Right atrium auricular region (tissue), 2 donors: ENCODE data around the gene PDCD2L. TPM values are rescaled to one million over a fixed set of nuclear protein-coding genes. Genes with fewer than 3 reads are reported as not detected.

Experiments
- DNase-seq: peaks from one replicate; pipeline ENCODE4 v3.0.0-alpha.2; 2019; ENCODE audit warnings: low spot score
- H3K27ac ChIP-seq, 2 donors: fragments of 200-600 bp; sonication (generic); 1 replicate in 1 of 2; 2 replicates in 1 of 2; pipeline ENCODE4 v1.5.1; 2016 to 2019
- H3K27me3 ChIP-seq, 2 donors: fragments of 200-600 bp; sonication (generic); one replicate each; pipeline versions ENCODE4 v1.5.1 to v1.6.0; 2017 to 2019
- H3K36me3 ChIP-seq: fragments of 200-600 bp; sonication (generic); one replicate; pipeline ENCODE4 v1.5.1; 2016
- H3K4me1 ChIP-seq, 2 donors: fragments of 200-600 bp; sonication (generic); one replicate each; pipeline versions ENCODE4 v1.5.1 to v1.6.0; 2017 to 2019
- H3K4me3 ChIP-seq, 2 donors: fragments of 200-600 bp; sonication (generic); 1 replicate in 1 of 2; 2 replicates in 1 of 2; pipeline ENCODE4 v1.5.1; 2017 to 2019; ENCODE audit warnings: mild to moderate bottlenecking in 1 of 2, moderate library complexity in 1 of 2
- H3K9me3 ChIP-seq, 2 donors: fragments of 200-600 bp; sonication (generic); one replicate each; pipeline ENCODE4 v1.5.1; 2019
- CTCF ChIP-seq, 2 donors: fragments of 200-600 bp; sonication (generic); IDR thresholded peaks; one replicate each; pipeline ENCODE4 v1.5.1; 2019; ENCODE audit warnings: antibody characterized with exemption in 2 of 2
- total RNA-seq, 2 donors: library from RNA; depleted of rRNA; stranded (reverse); fragments of >200 nt; gene quantifications; one replicate each; pipeline ENCODE4 v1.1.0, GENCODE V29; 2016

The PDCD2L gene, protein sequence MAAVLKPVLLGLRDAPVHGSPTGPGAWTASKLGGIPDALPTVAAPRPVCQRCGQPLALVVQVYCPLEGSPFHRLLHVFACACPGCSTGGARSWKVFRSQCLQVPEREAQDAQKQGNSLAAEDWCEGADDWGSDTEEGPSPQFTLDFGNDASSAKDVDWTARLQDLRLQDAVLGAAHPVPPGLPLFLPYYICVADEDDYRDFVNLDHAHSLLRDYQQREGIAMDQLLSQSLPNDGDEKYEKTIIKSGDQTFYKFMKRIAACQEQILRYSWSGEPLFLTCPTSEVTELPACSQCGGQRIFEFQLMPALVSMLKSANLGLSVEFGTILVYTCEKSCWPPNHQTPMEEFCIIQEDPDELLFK
- total RNA-seq: 10 to 100 TPM in 1 of 2 donors, 1 to 10 TPM in 1; 9.5 to 14.0 TPM

- Histone ChIP-seq H3K4me1 (peaks cover 0 to 7% of the 10 kb centered on the region in 2 donors), H3K27ac (peak within 1 kb of the TSS; percentile 49 to 63)
- peak; percentile 88 for DNase-seq
Measured at GRCh38 chr19:34404109-34404909, at the start of gene PDCD2L. PDCD2L (plus strand) TSS chr19:34404399; CDS start chr19:34404431, 32 bp downstream.

GRCh38 chr19:34355201-34355600 is 49.0 kb upstream of the PDCD2L start:
- H3K27me3 ChIP-seq: no peaks in the 10 kb centered on the region
- H3K27ac ChIP-seq: no peak overlapping the region
- peaks cover 36% of the 10 kb centered on the region for H3K36me3 ChIP-seq
- TF ChIP-seq CTCF (IDR thresholded peaks at IDR 0.05): no peak
- no peak overlapping the region for H3K4me3 ChIP-seq
- peaks cover 0 to 15% of the 10 kb centered on the region in 2 donors for H3K4me1 ChIP-seq
- H3K9me3 ChIP-seq: no peaks in the 10 kb centered on the region
- no peak for DNase-seq

More at GRCh38 chr19:34404109-34404909, at the start of gene PDCD2L:
- Histone ChIP-seq H3K36me3 (peaks cover 20% of the 10 kb centered on the region), H3K9me3 (no peaks in the 10 kb centered on the region), H3K4me3 (peak within 1 kb of the TSS; percentile 85), H3K27me3 (no peaks in the 10 kb centered on the region)
- no peak for TF ChIP-seq CTCF (IDR thresholded peaks at IDR 0.05)

- TF ChIP-seq CTCF (IDR thresholded peaks at IDR 0.05): no peak
- no peak overlapping the region for H3K4me3 ChIP-seq
- no peak for DNase-seq
- H3K36me3 ChIP-seq: peaks cover 27% of the 10 kb centered on the region
- peaks cover 0 to 15% of the 10 kb centered on the region in 2 donors for H3K4me1 ChIP-seq
- no peak overlapping the region for H3K27ac ChIP-seq
- H3K9me3 ChIP-seq: no peaks in the 10 kb centered on the region
- no peaks in the 10 kb centered on the region for H3K27me3 ChIP-seq
Measured at GRCh38 chr19:34356875-34357274, 47.3 kb upstream of the PDCD2L start.

- H3K9me3 ChIP-seq: no peaks in the 10 kb centered on the region
- no peak overlapping the region for H3K27ac ChIP-seq
- H3K27me3 ChIP-seq: no peaks in the 10 kb centered on the region
- peaks cover 0 to 15% of the 10 kb centered on the region in 2 donors for H3K4me1 ChIP-seq
- no peak overlapping the region for H3K4me3 ChIP-seq
- DNase-seq: no peak
- TF ChIP-seq CTCF (IDR thresholded peaks at IDR 0.05): no peak
- H3K36me3 ChIP-seq: peaks cover 22% of the 10 kb centered on the region
Measured at GRCh38 chr19:34357431-34357830, 46.8 kb upstream of the PDCD2L start.

- Histone ChIP-seq H3K27me3 (no peaks in the 10 kb centered on the region), H3K4me1 (peaks cover 0 to 19% of the 10 kb centered on the region in 2 donors), H3K9me3 (no peaks in the 10 kb centered on the region), H3K4me3 (peak overlapping the region; percentile 33 to 53), H3K36me3 (peaks cover 10% of the 10 kb centered on the region), H3K27ac (peak overlapping the region; percentile 82 to 88)
- peak; percentile 97 for DNase-seq
- peak; percentile 38 to 79 for TF ChIP-seq CTCF (IDR thresholded peaks at IDR 0.05)
Measured at GRCh38 chr19:34359140-34359953, 44.9 kb upstream of the PDCD2L start.
